H54 (cell line): ENCODE results near the gene SPIN1.
A peak's percentile ranks its signal among the peaks of the same experiment; 100 is the strongest.

ENCODE experiments used
- DNase-seq: peaks from one replicate; pipeline ENCODE4 v3.0.0; 2011; ENCODE audit warnings: low spot score, mixed read lengths; ENCODE audit not compliant: insufficient read length
- FAIRE-seq: peaks from 3 replicates; lab custom pipeline; 2011; peaks lifted over from hg19 to GRCh38; lab: Jason Lieb, UNC
- POLR2A ChIP-seq: IDR thresholded peaks from 2 replicates; pipeline ENCODE4 v1.6.1; 2011; ENCODE audit warnings: low read depth, mild to moderate bottlenecking, low read length

Gene SPIN1

DNA sequence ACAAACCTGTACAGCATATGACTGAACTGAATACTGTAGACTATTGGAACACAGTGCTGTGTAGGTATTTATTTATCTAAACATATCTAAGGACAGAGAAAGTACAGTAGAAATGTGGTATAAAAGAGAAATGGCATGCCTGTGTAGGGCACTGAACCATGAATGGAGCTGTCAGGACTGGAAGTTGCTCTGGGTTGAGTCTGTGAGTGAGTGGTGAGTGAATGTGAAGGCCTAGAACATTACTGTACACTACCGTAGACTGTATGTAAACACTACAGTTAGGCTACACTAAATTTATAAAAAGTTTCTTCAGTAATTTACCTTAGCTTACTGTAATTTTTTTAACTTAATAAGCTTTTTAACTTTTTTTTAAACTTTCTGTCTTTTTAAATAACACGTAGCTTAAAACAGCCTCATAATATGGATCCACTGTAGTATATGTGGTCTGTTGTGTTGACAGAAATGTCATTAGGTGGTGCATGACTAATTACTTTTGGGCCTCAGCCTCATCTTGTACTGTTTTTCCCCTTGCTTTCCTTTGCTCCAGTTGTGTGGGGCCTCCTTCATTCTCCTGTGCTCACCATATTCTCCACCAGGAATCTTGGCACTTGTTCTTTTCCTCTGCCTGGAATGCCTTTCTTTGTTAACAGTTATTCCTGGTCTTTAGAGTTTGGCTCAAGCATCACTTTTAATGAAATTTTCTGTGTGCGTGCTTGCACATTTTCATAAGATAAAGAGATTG is 8.8 kb downstream of the SPIN1 start:
- peak; percentile 33 for FAIRE-seq
- no peak for TF ChIP-seq POLR2A
- no peak for DNase-seq

DNA sequence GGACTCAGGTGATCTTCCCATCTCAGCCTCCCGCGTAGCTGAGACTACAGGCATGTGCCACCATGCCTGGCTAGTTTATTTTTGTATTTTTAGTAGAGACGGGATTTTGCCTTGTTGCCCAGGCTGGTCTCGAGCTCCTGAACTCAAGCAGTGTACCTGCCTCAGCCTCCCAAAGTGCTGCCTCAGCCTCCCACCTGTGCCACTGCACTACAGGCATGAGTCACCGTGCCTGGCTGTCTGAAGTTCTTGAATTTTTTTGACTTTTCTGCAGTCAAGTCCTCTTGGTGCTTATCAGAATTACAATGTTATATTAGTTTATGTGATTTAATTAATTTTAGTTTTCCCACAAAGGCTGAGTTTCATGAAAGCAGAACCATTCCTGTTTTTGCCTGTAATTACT is 9.8 kb downstream of the SPIN1 start:
- FAIRE-seq (no peak), DNase-seq (no peak)
- no peak for TF ChIP-seq POLR2A

DNA sequence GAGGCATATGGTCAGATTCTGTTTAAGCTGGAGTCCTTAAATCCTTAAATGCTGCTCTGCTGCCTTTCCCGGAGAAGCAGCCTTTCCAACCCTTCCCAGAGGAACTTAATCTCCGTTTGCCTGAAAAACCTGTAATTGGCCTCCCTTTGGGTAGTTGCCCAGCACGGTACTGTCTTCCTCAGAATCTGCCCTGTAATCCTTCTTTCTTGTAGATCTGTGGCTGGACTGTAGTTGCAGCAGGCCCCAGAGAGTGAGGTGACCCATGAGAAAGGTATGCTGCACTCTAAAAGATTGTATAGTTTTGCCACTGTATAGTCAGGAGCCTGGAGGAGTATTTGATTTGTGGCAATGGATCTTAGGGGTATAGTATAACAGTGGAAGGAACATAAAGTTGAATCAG is 11.7 kb downstream of the SPIN1 start:
- FAIRE-seq, result no peak
- TF ChIP-seq POLR2A, result no peak

DNA sequence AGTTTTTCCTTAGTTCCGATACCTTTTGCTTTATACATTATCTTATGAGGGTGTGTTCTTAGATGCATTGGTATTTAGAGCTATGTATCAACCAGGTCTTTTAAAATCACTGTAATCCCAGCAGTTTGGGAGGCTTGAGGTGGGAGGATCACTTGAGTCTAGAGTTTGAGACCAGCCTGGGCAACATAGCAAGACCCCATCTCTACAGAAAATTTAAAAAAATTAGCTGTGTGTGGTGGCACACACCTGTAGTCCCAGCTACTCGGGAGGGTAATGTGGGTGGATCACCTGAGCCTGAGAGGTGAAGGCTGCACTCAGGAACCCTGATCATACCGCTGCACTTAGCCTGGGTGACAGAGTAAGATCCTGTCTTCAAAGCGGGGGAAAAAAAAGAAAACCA is 15.1 kb downstream of the SPIN1 start:
- no peak for TF ChIP-seq POLR2A
- FAIRE-seq, result no peak
- no peak for DNase-seq

More for the DNA sequence above, 11.7 kb downstream of the SPIN1 start:
- peak; percentile 85 for DNase-seq

DNA sequence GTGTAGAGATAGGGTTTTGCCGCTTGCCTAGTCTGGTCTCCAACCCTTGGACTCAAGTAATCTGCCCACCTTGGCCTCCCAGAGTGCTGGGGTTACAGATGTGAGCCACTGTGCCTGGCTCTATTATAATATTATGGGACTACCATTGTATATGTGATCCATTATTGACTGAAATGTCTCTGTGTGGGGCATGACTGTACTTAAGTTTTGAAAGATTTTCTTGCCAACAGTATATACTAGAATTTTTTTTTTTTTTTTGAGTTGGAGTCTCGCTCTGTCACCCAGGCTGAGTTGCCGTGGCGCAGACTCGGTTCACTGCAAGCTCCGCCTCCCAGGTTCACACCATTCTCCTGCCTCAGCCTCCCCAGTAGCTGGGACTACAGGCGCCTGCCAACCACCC is 17.8 kb downstream of the SPIN1 start:
- FAIRE-seq (no peak), DNase-seq (no peak)
- TF ChIP-seq POLR2A, result no peak

DNA sequence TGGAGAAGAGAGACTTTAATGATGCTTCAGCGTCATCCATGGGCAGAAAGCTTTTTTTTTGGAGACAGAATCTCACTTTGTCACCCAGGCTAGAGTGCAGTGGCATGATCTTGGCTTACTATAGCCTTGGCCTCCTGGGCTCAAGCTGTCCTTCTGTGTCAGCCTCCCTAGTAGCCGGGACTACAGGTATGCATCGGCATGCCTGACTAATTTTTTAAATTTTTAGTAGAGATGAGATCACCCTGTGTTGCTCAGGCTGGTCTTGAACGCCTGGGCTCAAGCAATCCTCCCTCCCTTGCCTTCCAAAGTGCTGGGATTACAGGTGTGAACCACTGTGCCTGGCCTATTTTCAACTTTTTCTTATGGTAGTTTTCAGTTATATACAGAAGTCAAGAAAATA is 23.2 kb downstream of the SPIN1 start:
- TF ChIP-seq POLR2A, result no peak
- DNase-seq (no peak), FAIRE-seq (no peak)

DNA sequence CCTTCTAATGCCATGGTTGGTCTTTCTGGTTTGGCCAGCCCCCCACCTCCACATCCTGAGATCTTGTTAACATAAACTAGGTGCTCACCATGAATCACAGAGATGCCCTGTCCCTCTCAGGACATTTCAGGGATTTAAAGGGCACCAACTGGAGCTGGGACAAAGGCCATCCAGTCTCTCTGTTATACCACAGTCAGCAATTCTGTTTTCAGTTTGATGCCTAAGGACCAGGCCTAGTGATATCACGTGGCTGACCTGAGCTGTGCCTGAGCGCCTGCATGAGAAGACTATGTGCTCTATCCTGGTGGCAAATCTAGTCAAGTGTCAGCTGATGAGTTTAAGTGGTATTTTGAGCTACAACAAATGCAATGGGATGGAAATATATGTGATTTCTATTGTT is 26.1 kb downstream of the SPIN1 start:
- TF ChIP-seq POLR2A, result no peak
- no peak for FAIRE-seq

DNA sequence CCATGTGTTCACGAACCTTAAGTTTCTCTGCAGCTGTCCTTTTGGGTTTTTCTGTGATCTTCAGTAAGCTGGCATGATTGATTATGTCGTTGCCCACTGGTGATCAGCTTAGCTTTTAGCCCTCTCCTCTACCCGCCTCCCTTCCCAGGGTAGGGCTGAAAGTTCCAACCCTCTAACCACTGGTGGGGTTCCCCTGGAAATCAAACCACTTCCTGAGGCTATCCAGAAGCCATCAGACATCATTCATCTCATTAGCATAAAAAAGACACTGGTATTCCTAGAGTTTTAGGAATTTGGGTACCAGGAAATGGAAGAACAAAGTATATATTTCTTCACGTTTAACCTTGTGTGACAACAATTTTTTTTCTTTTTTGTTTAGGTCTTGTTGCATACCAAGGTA is 29.8 kb downstream of the SPIN1 start:
- TF ChIP-seq POLR2A, result no peak
- DNase-seq (no peak), FAIRE-seq (no peak)

More for the DNA sequence above, 26.1 kb downstream of the SPIN1 start:
- DNase-seq, result no peak

DNA sequence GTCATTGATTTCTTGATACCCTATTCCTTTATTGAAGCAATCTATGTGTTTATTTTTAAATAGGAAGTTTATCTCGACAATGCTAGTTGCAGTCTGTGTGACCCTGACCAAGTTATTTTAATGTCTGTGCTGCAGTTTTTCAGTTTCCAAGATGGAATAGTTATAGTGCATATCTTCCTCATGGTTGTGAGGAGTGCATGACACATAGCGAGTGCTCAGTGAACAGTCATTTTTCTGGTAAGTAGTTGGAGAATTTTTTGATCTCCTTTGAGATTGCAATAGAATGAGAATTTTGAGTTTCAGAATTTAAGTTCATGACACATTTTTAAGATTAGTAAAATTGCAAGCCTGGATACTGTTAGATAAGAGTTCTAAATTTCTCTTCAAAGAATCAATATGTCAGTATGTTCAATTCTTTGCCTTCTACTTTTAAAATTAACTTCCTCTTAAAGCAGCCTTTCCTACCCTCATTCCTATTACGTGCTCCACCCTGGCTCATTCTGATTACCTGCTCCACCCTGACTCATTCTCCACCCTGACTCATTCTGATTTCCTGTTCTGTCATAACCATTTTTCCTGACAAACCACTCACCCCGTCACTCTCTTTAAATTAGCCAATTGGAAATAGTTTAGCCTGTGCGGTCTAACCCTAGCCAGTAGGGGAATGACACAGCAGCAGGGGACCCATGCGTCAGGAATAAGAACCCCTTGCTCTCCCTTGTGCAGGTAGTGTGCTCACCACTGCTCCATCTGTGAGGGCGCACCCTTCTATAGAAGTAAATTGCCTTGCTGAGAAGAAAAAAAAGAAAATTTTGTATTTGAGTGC is 30.7 kb downstream of the SPIN1 start:
- FAIRE-seq (peak; percentile 64), DNase-seq (no peak)
- no peak for TF ChIP-seq POLR2A

DNA sequence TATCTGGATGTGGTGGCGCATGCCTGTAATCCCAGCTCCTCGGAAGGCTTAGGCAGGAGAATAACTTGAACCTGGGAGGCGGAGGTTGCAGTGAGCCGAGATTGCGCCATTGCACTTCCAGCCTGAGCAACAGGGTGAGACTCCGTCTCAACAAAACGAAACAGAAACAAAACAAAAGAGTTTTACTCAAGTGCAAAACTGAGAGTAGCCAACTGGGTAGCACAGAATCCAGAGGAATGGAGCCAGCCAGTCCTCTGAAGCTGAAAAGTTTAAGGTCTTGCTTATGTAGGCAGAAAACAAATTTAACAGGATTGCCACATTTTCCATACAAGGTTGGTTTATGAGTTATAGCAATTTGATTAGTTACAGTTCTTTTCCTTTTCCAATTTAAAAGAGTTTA is 32.0 kb downstream of the SPIN1 start:
- no peak for FAIRE-seq
- TF ChIP-seq POLR2A, result no peak
- no peak for DNase-seq

DNA sequence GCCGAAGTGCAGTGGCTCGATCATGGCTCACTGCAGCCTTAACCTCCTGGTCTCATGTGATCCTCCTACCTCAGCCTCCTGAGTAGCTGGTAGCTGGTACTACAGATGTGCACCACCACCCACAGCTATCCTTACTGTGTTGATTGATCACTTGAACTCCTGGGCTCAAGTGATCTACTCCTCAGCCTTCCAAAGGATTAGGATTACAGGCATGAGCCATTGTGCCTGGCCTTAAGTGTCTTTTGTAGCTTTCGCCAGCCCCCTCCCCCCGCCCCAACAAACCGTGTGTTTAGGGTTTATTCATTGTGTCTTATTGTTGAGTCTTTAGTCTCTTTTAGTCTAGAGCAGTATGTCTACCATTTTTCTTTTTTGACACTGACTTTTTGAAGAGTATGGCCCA is 33.1 kb downstream of the SPIN1 start:
- no peak for TF ChIP-seq POLR2A
- FAIRE-seq, result no peak
- DNase-seq, result no peak

DNA sequence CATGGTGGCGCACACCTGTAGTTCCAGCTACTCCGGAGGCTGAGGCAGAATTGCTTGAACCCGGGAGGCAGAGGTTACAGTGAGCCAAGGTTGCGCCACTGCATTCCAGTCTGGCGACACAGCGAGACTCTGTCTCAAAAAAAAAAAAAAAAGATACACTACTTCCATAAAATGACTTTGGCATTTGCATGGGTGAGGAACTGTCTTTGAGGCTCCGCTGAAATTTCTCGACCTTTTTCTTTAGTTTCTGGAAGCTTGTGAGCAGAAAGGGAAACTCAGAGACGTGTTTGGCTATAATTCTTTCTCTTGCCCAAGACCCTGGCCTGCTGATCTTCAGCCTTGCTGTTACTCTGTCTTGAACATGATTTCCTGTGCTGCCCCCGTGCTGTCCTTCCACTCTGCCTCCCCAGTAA is 37.3 kb downstream of the SPIN1 start:
- no peak for TF ChIP-seq POLR2A
- FAIRE-seq (no peak), DNase-seq (no peak)

DNA sequence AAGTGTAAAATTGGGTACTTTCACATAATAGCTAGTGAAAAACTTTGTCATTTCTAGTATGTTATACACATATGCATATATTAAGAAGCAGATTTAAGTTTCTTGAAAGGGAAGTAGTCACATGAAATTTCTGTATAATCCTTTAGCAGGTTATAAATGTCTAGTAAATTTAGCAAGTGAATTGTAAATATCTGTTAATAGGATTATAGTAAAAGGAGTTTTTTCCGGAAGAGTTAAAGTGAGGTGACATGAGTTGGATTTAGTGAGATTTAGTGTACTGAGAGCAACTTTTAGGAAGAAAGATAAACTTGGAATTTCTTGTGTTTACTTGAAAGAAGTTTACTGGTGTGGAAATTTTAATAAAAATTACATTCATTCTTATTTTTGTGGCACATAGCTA is 38.4 kb downstream of the SPIN1 start:
- no peak for TF ChIP-seq POLR2A
- FAIRE-seq, result no peak

DNA sequence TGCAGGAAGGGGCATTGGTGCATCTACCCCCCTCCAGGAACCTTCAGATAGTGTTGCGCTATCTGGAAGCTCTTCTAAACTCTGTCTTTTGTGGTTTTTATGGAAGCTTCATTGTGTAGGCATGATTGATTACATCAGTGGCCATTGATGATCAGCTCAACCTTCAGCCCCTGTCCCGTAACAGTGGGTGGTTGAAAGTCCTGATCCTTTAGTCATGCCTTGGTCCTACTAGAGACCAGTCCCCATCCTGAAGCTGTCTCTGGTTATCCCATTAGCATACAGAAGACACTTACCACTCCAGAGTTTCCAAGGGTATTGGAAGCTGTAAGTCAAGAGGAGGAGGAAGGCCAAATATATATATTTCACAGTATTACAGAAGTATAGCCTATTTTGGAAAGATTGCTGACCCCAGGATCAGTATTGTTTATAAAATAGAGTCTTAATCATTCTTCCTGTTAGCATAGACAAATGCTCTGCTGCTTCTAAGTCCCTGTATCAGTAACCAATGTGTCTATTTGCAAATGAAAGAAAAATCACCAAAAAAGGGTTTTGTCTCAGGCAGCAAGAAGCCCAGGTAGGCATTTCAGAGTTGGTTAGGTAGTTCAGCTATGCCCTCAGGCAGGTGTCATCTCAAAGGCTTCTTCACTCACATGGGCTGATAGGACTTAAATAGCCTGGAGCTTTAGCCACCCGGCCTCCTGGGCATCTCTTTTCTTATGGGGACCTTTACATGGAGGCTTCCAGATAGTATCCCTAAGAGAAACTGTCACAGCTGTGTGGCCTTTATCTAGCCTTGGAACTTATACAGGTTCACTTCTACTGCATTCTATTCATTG is 41.6 kb downstream of the SPIN1 start:
- DNase-seq, result no peak
- no peak for FAIRE-seq
- no peak for TF ChIP-seq POLR2A

More for the DNA sequence above, 38.4 kb downstream of the SPIN1 start:
- no peak for DNase-seq
